GM10248 (cell line): Measurements from ENCODE around the gene USH1C.

Source experiments
- CTCF ChIA-PET: fragments of 300-600 bp; sonication (Branson Sonifier 250); formaldehyde crosslinking; extraction: SDS; loops from one replicate; lab custom pipeline; 2021; ENCODE audit warnings: antibody characterized with exemption; lab: Yijun Ruan, JAX
- POLR2A ChIA-PET: fragments of 350-650 bp; sonication (Branson Sonifier 250); formaldehyde crosslinking; extraction: SDS; loops from one replicate; lab custom pipeline; 2020; ENCODE audit warnings: antibody characterized with exemption; lab: Yijun Ruan, JAX
- DNase-seq: peaks from one replicate; pipeline ENCODE4 v3.0.0; 2012; ENCODE audit errors: extremely low spot score
- TF ChIP-seq, protein P1 (sequence below): IDR thresholded peaks from 2 replicates; pipeline ENCODE4 v1.5.1; 2012; ENCODE audit warnings: mild to moderate bottlenecking, low read depth; ENCODE audit errors: extremely low read depth, missing control alignments, control extremely low read depth

The USH1C gene

DNA sequence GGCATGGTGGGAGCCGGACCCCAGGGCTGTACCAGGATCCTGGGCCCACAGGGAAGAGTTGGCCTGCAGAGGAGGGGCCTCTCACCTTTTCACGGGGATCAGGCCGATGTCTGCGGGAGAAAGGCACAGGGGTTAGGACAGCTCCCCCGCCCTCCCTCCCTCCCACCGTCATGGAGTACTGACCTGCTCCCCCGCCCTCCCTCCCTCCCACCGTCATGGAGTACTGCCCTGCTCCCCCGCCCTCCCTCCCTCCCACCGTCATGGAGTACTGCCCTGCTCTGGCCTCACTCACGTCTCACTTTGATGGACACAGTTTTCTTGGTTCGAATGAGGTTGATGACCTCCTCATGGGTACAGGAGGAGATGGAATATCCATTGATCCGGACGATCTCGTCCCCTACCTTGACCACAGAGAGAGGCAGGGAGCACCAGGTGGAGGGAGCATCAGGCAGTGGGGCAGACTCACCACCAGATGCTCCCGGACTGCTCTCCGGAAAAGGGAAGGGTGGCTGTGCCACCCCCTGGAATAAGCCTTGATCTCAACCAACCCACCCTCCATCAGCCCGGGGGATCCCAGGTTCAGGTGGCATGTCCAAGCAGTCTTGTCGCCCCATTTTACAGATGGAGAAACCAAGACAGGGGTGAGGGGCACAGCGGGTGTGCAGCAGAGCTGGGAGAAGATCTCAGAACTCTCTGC is 17.1 kb downstream of the USH1C start:
- DNase-seq, result no peak
- TF ChIP-seq, protein P1, sequence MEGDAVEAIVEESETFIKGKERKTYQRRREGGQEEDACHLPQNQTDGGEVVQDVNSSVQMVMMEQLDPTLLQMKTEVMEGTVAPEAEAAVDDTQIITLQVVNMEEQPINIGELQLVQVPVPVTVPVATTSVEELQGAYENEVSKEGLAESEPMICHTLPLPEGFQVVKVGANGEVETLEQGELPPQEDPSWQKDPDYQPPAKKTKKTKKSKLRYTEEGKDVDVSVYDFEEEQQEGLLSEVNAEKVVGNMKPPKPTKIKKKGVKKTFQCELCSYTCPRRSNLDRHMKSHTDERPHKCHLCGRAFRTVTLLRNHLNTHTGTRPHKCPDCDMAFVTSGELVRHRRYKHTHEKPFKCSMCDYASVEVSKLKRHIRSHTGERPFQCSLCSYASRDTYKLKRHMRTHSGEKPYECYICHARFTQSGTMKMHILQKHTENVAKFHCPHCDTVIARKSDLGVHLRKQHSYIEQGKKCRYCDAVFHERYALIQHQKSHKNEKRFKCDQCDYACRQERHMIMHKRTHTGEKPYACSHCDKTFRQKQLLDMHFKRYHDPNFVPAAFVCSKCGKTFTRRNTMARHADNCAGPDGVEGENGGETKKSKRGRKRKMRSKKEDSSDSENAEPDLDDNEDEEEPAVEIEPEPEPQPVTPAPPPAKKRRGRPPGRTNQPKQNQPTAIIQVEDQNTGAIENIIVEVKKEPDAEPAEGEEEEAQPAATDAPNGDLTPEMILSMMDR, result no peak
- POLR2A ChIA-PET, result no interaction called here
- CTCF ChIA-PET, result interaction anchor here (0.6 to 15.2 kb wide), 24 partner anchors 11 to 742 kb away, joined by 3 to 220 read pairs (median 4); partner anchors contain the start of genes KCNJ11, OTOG and USH1C

DNA sequence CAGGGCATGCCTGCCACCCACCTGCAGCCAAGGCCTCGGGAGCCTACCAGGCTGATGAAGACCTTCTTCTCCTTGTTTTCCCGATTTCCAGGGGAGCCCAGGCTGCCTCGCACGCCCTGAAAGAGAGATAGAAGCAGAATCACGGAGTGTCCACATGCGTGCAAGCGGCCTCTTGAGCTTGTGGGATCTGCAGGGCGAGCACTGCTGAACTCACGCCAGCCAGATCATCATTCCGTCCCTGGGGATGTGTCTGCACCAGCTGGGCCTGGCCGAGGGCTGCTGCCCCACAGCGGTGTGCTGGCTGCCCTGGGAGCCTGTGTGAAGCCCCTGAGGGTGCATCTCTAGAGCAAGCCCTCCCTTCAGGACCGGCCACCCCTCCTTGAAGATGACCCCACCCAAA is 17.9 kb downstream of the USH1C start:
- TF ChIP-seq, protein P1, result no peak
- ChIA-PET POLR2A (no interaction called here), CTCF (interaction anchor here (1.5 to 15.2 kb wide), 2 partner anchors 32 to 141 kb away, joined by 4 to 220 read pairs; partner anchors contain the start of gene KCNJ11)
- DNase-seq, result no peak

DNA sequence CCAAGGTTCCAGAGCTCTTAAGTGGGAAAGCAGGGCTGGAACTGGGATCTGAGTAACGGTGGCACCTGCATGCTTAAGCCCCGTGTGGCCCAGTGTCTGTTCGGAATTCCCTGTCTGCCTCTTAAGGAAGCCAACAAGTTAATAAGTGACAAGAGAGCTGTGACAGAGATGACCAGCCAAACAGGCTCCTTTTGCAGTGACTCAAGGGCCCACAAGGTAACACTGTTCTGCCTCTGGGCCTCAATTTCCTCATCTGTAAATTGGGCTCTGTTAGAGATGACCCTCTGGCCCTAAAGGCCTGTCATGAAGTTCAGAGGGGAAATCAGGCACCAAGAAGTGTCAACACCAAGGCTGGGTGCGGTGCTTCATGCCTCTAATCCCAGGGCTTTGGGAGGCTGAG is 18.6 kb downstream of the USH1C start:
- TF ChIP-seq, protein P1, result no peak
- ChIA-PET CTCF (interaction anchor here (1.5 to 15.2 kb wide), 2 partner anchors 32 to 140 kb away, joined by 4 to 220 read pairs; partner anchors contain the start of gene KCNJ11), POLR2A (no interaction called here)
- DNase-seq, result no peak

DNA sequence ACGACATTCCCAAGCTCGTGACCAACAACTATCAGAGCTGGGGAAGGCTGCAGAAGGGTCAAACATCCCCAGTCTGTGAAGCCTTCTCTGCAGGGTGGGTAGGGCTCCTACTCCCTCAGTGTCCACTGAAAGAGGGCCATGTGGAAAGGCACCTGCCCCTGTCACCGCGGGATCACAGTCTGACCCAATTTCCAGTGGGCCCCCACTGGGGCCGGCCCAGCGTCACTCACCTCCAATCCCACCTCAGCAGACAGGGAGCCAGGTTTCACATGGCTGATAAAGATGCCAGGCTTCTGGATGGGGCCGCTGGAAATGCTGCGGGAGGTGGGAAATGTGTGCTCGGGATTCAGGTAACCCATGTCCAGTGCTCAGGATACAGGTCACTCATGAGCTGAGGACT is 20.0 kb downstream of the USH1C start:
- DNase-seq, result no peak
- TF ChIP-seq, protein P1, result no peak
- ChIA-PET CTCF (interaction anchor here (1.6 to 15.2 kb wide), 2 partner anchors 12 to 139 kb away, joined by 3 to 220 read pairs; partner anchors contain the start of gene KCNJ11), POLR2A (no interaction called here)

DNA sequence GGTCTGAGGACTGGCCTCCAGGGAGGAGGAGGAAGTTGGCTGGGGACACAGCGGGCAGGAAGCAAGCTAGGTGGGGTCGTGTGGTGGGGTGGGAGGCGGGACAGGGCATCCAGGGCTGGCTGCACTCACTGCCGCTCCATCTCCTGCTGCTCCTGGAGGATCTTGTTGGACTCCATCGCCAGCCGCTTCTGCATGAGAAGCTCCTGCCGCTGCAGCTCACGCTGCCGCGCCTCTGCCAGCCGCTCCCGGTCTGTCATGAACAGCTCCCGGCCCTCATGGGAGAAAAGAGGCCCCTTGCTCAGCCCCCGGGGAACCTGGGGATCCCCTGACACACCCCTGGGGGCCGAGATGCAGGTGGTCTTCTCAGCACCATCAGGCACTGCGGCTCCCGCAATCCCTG is 21.6 kb downstream of the USH1C start:
- POLR2A ChIA-PET, result no interaction called here
- CTCF ChIA-PET, result interaction anchor here (1.0 to 15.2 kb wide), 5 partner anchors 8 to 293 kb away, joined by 3 to 220 read pairs (median 4); partner anchors contain the start of gene KCNJ11
- TF ChIP-seq, protein P1, result no peak
- DNase-seq, result no peak

DNA sequence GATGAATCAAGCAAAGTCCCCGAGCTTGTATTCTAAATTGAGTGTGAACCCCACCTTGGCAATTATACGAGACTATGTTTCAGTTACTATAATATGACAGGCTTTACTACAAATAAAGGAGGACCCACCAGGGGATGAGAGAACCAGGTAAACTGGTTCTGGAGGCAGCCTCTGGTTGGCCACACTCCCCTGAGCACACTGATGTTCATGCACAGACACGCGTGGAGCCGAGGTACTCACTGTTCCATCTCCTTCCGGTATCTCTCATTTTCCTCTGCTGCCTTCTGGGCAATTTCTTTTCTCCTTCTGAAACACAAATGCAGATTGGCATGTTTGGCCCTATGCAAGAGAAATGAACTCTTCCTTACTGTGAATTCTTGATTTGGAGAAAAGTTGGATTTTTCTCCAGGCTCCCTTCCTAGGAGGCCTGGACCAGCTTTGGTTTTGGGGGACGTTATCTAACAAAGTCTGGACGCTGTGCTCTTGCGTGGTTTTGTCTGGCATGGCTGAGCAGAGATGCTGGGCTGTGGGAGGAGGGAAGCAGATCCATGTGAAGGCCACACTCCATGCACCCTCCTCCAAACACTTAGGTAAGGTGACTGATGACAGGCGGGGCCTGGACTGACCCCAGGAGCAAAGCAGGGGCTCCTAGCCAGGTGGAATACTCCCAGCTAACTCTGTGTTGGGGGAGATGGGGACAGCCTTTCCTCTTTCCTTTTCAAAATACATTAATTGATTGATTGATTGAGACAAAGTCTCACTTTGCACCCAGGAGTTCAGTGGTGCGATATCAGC is 22.9 kb downstream of the USH1C start:
- CTCF ChIA-PET, result interaction anchor here (1.3 to 15.2 kb wide), 4 partner anchors 8 to 292 kb away, joined by 3 to 220 read pairs (median 44); partner anchors contain the start of gene KCNJ11
- DNase-seq, result no peak
- TF ChIP-seq, protein P1, result no peak
- POLR2A ChIA-PET, result no interaction called here
